Stromal cell of bone marrow (primary cell): ENCODE results near the gene STK32B.
"Not testable (repeated sequence)": the region's sequence is repeated elsewhere in the genome, so short reads cannot be mapped to it uniquely, and the experiment has no call there.

Experiments
- DNase-seq: peaks from one replicate; pipeline ENCODE4 v3.0.0-alpha.2; 2012; ENCODE audit warnings: low read depth

The STK32B gene

DNA sequence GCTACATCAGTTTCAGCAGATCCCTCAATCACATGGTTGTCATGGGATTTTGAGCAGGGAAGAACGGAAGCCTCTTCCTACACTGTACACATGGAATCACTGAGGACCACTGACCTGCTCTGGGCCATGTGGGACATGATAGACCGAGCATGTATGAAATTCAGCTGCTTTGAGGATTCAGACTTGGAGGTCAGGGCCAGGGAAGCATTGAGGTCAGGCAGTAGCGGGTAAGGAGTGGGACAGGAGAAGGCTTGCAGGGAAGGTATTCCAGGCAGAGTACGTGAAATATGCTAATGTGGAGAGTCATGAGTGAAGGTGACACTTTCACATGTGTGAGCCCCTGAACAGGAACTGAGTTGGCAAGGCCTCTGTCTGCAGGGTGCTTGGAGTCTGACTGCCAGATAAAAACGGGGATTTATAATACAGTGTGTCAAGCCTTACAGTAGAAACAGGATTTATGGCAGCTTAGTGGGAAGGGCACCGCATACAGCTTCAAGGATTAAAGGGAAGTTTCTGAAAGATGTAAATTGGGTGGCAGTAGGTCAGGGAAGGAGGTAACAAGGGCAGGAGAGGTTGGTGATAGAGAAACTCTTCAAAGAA lies 111.7 kb downstream of the STK32B start:
- no peak for DNase-seq

DNA sequence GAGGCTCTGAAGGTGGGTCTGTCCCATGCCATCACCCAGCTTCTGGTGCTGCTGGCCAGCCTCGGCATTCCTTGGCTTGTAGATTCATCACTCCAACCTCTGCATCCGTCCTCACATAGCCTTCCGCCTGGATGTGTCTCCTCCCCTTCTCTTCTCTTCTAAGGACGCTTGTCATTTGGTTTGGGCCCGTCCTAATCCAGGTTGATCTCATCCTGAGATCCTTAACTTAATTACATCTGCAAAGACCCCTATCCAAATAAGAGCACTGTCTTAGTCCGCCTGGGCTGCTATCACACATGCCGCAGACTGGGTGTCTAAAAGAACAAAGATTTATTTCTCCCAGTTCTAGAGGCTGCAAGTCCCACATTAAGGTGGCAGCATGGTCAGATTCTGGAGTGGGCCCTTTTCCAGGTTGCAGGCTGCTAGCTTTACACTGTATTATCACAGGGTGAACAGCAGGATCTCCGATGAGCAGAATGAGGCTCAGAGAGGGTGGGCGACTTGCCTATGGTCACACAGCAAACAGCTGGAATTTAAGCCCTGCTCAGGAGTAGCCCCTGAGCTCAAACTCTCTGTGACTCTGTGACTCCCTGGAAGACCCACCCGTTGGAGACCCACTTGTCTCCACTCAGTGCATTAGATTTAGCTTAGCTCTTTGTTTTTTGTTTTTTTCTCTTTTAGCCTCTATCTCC lies 113.1 kb downstream of the STK32B start:
- no peak for DNase-seq

DNA sequence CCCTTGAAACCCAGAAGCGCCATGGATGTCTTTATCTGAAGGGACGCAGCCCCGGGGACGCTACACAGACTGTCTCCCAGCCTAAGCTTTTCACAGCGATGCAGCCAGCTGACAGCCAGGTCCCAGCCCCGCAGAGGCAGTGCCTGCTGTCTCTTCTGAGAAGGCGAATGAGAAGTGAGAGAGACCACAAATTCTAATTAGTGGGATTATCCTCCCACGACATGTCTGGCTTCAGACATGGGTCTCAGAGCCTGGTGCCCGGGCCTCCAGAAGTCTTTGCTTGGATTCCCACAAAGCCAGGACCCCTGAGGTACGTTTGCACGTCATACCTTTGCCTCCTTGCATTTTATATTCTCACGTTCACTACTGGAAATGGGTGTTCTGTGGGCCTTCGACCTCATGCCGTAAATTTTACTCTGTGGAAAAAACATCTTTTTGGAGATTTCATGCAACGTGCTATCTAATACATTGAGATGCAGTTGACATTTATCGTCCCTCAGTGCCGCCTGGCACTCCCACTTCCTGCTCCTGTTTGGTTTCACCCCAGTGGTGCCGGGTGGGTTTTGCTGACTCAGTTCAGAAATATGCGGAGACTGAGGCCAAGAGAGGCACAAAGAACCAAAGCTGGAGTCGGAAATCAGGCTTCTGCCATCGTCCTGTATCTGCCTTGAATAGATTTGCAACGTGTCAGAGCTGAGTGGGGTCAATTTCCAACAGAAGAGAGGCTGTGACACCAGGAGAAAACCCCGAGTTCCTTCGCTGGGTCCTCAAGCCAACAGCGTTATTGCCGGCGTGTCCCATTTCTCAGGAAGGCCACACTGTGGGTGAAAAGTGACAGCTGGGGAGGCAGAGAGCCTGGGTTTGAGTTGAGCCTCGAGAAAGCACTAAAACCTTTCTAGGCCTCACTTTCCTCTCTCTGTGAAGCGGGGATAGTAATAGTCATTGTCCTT lies 114.4 kb downstream of the STK32B start:
- DNase-seq = peak; percentile 25

DNA sequence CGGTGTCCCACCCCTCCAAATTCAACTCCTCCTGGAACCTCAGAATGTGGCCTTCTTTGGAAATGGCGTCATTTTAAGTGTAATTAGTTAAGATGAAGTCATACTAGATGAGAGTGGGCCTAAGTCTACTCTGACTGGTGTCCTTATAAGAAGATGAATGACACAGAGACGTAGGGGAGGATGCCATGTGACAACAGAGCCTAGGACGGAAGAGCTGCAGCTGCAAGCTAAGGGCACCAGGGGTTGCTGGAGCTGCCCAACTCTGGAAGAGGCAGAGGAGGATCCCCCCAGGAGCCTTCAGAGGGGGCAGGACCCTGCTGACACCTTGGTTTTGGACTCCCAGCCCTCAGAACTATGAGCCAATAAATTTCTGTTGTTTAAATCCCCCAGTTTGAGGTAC lies 115.1 kb downstream of the STK32B start:
- DNase-seq = no peak

DNA sequence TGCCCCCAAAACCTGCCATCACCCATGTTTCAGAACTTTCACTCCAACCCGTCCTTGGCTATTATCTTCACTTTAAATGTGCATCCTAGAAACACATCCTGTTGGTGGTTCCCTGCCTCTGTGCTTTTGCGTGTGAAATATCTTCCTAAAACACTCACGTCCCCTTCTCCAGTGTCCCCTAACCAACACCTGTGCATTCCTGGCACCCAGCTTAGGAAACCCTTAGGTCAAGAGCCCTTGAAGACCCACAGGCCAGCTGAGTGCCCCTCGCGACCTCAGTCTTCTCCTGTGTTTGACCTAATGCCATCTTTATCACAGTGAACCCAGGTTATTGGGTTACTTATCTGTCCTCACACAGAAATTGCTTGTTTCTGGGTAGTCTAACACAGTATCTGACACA lies 117.6 kb downstream of the STK32B start:
- DNase-seq = no peak

DNA sequence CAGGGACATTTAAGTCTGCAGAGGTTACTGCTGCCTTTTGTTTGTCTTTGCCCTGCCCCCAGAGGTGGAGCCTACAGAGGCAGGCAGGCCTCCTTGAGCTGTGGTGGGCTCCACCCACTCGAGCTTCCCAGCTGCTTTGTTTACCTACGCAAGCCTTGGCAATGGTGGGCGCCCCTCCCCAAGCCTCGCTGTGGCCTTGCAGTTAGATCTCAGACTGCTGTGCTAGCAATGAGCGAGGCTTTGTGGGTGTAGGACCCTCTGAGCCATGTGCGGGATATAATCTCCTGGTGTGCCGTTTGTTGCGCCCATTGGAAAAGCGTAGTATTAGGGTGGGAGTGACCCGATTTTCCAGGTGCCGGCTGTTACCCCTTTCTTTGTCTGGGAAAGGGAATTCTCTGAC lies 124.6 kb downstream of the STK32B start:
- DNase-seq = not testable (repeated sequence)

DNA sequence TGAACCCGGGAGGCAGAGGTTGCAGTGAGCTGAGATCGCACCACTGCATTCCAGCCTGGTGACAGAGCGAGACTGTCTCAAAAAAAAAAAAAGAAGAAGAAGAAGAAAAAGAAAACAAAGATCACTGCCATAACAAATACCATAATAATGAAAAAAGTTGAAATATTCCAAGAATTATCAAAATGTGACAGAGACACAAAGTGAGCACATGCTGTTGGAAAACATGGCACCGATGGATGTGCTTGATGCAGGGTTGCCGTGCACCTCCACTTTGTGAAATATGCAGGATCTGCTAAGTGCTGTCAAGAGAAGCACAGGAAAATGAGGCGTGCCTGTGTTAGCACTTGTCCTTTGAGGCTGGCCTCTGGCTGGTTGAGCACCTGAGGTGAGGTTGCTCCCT lies 133.3 kb downstream of the STK32B start:
- DNase-seq = no peak

DNA sequence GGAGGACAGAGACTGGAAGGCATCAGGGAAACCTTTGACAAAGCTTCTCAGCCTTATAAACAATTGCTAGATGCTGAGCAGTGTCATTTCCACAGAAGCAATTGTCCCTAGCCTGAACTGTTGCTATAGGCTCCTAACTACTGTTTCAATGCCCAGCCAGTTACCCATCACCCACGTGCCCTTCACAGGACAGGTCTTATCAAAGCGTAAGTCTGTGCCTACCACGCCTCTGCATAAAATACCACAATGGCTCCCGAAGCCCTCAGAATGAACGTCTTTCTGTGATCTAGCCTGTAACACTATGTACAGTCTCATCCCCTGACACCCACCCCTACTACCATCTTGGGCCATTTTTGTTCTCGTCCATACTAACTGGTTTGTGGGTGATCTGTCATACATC lies 134.3 kb downstream of the STK32B start:
- no peak for DNase-seq

DNA sequence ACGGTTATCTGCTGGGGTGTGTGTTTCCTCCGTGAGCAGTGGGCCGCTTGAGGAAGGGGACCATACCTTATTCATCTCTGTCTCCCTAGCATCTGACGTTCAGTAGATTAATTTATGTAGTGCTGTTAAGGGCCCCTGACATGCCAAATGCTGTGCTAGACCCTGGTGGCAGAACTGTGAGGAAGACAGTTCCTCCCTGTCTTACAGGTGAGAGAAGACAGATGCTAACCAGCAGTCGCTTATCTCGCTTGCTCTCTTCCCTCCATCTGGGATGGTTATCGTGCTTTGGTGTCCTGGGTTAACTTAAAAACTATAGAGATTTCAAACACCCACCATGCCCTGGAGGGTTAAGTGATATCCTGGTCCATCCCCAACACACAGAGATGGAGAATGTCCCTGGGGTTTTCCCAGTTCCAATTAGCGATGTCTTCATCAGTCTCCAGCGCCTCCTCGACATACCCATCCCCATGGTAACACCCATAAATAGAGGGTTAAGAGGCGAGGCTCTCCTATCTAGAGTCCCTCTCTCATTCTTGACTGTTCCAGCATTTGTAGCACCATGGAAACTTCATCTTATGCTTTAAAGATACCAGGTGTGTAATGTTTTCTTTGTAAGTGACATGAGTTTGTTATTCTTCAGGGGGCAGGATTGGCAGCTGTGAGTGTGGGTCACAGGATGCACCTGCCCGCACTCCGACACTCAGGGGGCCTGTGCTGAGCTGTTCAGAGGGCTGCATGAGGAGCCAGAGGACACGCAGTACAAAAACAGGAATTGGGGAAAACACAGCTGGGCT lies 135.2 kb downstream of the STK32B start:
- DNase-seq = no peak

DNA sequence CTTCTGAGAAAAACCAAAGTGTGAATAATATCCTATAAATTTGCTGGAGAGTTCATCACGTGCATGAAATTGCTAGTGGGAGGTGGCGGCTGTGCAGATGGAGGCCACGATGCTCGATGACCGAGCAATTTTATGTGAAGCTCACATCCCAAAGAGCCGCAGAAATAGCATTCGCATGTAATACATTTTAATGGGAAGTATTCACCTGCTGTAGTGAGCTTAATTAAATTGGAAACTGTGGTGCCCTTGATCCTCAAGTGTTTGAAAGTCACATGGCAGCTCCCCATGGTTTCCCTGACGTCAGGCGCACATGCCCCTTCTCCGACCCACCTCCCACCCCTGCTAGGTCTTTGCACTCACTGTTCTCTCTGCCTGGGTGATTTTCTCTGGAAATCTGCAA lies 136.8 kb downstream of the STK32B start:
- DNase-seq = no peak

DNA sequence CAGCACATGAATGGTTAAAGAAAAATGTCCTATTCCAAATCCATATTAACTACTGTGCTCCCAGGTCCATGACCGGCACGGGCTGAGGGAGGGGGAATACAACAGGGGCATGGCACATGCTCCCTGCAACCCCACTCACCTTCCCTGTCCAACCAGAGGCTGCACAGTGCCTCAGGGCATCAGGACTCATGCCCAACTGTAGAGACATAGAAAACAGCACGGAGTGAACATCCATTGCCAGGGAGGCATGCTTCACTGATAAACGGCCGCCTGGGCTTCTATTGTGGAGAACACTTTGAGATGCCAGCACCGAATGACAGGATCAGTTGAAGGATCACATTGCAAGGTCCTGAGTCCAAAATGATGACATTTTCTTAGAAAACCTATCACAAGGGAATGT lies 140.6 kb downstream of the STK32B start:
- DNase-seq = no peak

DNA sequence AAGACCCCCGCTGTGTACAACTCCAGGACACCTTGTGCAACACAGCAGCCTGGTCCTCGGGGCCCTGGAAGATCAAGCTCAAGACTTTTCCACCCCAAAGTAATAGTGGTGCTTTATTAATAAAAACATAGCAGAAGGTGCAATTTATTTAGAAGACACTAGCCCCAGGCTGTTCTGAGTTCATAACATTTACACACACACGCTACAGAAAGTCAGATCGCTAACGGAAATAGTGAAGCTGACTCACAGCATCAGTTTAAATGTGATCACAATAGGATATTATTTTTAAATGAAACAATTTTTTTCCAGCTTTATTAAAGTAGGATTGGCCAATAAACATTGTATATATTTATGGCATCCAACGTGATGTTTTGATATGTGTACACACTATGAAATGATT lies 141.0 kb downstream of the STK32B start:
- DNase-seq = no peak

DNA sequence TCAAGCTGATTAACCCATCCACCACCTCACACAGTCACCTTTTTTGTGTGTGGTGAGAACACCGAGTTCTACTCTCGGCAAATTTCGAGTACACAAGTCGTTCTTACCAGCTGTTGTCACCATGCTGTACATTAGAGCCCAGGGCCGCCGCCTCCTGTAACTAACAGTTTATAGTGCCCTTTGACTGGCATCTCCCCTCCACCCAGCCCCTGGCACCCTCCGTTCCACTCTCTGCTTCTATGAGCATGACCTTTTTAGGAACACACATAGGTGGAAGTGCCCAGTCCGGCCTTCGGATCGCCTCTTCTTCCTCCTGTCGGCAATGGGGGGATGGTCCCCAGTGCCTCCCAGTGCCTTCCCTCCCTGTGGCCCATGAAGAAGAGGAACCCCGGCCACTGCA lies 141.4 kb downstream of the STK32B start:
- DNase-seq = no peak

DNA sequence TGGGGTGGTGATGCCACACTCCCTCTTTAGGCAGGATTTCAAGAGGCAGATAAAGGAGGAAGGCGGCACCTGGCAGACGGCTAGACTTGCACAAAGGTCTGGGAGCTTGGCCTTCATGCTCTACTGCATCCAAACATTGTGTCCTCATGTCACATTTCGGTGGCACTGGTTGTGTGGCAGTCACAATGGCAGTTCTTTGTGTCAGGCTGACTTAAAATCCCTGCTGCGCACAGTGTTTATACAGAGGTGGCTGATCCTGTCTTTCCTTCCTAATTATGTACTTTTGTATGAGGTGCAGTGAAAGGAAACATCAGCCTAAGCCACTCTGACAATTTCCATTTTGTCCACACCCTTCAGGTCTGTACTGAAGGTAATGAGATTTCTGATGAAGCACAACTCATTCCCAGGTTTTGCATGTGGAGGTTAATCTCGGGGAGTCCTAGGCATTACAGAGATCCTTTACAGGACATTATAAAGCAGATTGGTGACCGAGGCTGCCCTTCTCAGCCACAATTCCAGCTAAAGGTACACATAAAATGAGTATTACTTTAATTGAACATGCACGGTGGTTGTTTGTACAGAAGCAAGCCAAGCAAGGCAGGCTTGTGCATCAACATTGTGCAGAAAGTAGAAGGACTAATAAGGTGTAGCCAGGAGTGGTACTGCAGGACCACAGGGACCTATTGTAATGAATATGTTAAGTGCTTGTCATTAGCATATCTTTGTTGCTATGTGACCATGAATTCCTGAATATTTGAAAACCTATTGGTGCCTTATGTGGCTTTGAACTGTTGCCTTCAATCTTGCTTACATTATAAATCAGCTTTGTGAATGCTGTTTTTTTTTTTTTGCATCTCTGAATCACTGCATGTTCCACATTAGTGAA lies 147.6 kb downstream of the STK32B start:
- no peak for DNase-seq

DNA sequence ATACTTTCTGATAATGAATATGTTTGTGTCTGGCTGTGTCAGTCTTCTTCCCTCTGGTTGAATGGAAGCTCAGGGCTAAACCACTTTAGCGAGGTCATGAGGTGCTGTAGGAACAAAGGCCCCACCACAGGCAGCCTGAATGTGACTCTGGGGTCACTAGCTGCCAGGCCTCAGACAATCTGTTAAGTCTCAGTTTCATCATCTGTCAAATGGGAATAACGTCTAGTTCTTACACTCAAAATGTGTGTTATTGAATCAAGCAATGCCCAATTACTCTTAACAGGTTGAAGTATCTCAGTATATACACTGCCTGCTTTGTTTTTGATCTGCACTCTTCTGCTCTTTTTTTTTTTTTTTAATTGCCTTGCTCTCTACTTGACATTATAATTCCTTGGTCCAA lies 148.6 kb downstream of the STK32B start:
- no peak for DNase-seq

DNA sequence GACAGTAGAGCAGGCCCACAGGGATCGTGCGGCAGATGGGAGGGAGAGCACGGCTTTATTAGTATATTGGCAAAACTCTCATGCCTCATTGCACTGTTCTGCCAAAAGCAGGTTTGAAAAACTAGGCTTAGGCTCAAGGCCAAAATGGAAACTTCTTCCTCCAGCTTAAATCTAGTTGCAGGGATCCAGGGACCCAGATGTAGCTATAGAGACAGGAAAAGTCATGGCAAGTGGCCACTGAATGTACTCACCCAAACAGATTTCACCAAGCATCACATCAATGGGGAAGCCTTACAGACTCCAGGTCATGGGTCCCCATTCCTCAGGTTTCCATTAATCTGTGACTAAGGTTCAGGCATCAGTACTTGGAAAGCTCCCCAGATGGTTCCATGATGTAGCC lies 149.2 kb downstream of the STK32B start:
- no peak for DNase-seq

DNA sequence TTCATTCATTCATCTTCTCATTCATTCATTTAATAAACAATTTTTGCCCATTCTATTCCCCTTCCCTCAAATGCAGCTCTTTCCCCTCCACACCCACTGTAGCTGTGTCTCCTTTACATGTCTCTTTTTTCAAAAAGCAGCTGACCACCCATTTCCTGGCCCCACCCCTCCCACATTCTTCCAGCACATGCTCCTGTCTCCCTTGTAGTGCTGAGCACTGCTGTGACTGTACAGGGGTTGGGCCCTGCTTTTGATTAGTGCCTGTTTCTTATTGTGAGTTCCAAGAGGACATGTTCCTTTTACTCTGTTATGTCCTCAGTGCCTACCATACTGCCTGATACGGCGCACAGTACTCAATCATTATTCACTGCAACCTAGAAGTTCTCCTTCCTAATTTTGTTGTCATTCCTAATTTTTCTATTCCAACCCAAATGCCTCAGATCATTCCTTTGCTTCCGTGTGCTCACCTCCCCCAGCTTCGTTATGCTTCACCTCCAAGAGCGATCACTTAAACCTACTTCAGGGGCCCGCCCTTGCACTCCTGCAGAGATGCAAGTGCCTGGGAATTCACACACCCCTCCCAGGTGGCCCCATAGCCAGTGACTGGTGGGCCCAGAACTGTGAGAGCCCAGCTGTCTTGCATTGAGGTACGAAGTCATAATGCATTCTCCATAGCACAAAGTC lies 152.2 kb downstream of the STK32B start:
- no peak for DNase-seq

DNA sequence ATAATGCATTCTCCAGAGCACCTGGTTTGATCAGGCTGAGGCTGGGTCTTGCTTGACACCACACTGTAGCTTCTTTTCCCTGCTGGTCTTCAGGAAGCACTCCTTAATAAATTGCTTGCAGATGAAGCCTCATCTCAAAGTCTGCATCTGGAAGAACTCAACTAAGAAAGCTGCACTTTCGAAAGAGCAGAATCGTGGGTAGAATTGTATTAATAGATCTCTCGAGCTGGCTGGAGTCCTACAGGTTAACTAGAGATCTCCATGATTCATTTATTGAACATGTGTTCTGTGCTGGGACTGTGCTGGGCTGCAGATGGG lies 152.7 kb downstream of the STK32B start:
- no peak for DNase-seq

DNA sequence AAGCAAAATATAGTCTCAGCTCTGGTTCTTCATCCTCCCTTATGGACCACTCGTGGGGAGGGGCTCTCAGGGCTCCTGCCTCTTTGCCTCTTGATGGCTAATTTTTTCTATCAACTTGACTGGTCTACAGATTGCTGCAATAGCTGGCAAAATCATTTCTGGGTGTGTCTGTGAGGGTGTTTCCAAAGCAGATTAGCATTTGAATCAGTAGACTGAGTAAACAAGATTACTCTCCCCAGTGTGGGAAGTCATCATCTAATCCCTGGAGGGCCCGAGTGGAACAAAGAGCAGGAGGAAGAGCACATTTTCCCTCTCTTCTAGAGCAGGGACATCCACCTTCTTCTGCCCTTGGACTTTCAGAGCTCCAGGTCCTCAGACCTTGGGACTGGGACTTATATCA lies 153.5 kb downstream of the STK32B start:
- DNase-seq = peak; percentile 44

DNA sequence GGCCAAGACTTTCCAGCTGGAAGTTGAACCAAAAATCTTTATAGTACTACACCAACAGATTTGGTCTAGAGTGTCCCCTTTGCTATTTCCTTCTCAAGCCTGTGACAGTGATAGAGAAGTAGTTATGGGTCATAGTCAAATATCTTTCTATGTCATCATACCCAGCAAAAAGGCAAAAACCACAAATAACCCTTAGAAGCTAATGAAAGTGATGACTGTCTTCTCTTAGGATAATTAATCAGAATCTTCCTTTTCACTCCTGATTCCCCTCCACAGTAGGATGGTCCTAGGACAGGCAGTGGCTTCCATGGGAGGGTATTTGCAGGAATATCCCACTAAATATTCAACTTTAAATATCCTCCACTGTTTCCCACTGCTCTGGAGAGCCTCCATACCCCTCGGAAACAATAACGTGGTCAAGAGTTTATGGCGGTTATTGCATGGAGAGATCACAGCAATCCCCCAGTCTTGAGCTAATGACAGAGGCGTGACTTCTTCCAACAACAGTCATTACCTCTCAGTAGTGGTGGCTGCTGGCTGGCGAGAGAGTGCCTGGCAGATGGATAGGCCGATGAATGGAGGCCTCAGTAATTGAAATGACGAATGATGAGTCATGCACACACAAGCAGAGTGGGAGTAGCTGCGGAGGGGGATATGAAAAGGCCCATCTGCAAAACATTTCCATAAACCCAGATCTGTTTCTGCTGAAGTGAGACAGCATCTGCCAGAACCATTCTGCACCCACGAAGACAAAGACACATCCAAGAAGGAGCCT lies 154.9 kb downstream of the STK32B start:
- DNase-seq = peak; percentile 83
